Measurements from ENCODE around the gene ADGRL3.

ADGRL3 gene

GRCh38 chr4:62003695-62004094 lies 803.6 kb downstream of the ADGRL3 start:
- H3K4me3 ChIP-seq (ENCODE audit: control insufficient read depth, low read depth, low read length) = no peak overlapping the region
- DNase-seq (ENCODE audit: low read depth) = no peak
- no peak for TF ChIP-seq CTCF (IDR thresholded peaks at IDR 0.05; ENCODE audit: control insufficient read depth, insufficient read depth, low read depth, low read length, missing control alignments)

- no peak for DNase-seq (ENCODE audit: low read depth)
- H3K4me3 ChIP-seq (ENCODE audit: control insufficient read depth, low read depth, low read length) = no peak overlapping the region
- TF ChIP-seq CTCF (IDR thresholded peaks at IDR 0.05; ENCODE audit: control insufficient read depth, insufficient read depth, low read depth, low read length, missing control alignments) = no peak
Observed at GRCh38 chr4:62004881-62005280, 804.8 kb downstream of the ADGRL3 start.

GRCh38 chr4:62006108-62006507 lies 806.0 kb downstream of the ADGRL3 start:
- no peak overlapping the region for H3K4me3 ChIP-seq (ENCODE audit: control insufficient read depth, low read depth, low read length)
- no peak for TF ChIP-seq CTCF (IDR thresholded peaks at IDR 0.05; ENCODE audit: control insufficient read depth, insufficient read depth, low read depth, low read length, missing control alignments)
- DNase-seq (ENCODE audit: low read depth) = no peak

- TF ChIP-seq CTCF (IDR thresholded peaks at IDR 0.05; ENCODE audit: control insufficient read depth, insufficient read depth, low read depth, low read length, missing control alignments) = no peak
- no peak overlapping the region for H3K4me3 ChIP-seq (ENCODE audit: control insufficient read depth, low read depth, low read length)
- no peak for DNase-seq (ENCODE audit: low read depth)
Observed at GRCh38 chr4:62015043-62015739, 815.1 kb downstream of the ADGRL3 start.

GRCh38 chr4:62018537-62018936 lies 818.4 kb downstream of the ADGRL3 start:
- TF ChIP-seq CTCF (IDR thresholded peaks at IDR 0.05; ENCODE audit: control insufficient read depth, insufficient read depth, low read depth, low read length, missing control alignments) = no peak
- H3K4me3 ChIP-seq (ENCODE audit: control insufficient read depth, low read depth, low read length) = no peak overlapping the region
- no peak for DNase-seq (ENCODE audit: low read depth)

- TF ChIP-seq CTCF (IDR thresholded peaks at IDR 0.05; ENCODE audit: control insufficient read depth, insufficient read depth, low read depth, low read length, missing control alignments) = no peak
Observed at GRCh38 chr4:62023633-62024032, 823.5 kb downstream of the ADGRL3 start.

More at GRCh38 chr4:62023633-62024032, 823.5 kb downstream of the ADGRL3 start:
- DNase-seq (ENCODE audit: low read depth) = no peak
- H3K4me3 ChIP-seq (ENCODE audit: control insufficient read depth, low read depth, low read length) = no peak overlapping the region
